Measurements from ENCODE around the gene OR4E2. TPM values are rescaled to one million over a fixed set of nuclear protein-coding genes. Genes with fewer than 3 reads are reported as not detected.

OR4E2 gene
- polyA plus RNA-seq, 1 of the 3 experiments (the other 2 are of a cell fraction): not detected

- H3K4me1 ChIP-seq (ENCODE audit: control insufficient read depth in 1 of 2, insufficient read depth in 2 of 2, low read depth in 1 of 2, low read length in 1 of 2): no peaks in the 10 kb centered on the region; a peak in 1 of 4 replicates
- no peaks in the 10 kb centered on the region for H3K9me2 ChIP-seq
- peaks cover 16% of the 10 kb centered on the region for H3K27me3 ChIP-seq (ENCODE audit: insufficient read depth)
- ChIA-PET POLR2A (no interaction called here), CTCF (interaction anchor here (1.2 kb wide), 1 partner anchor 63 kb away, joined by 3 read pairs; no protein-coding TSS in a partner anchor)
- H3F3A ChIP-seq (replicated peaks; ENCODE audit: insufficient read depth): no peaks in the 10 kb centered on the region
- H3K4me3 ChIP-seq (ENCODE audit: low read depth in 2 of 2, low read length in 1 of 2): no peak overlapping the region
- DNase-seq: no peak
- no peak overlapping the region for H2AFZ ChIP-seq (ENCODE audit: low read depth)
- H3K36me3 ChIP-seq (replicated peaks in 1 of 2; ENCODE audit: control insufficient read depth in 1 of 2, insufficient read depth in 2 of 2, low read length in 1 of 2): no peaks in the 10 kb centered on the region
- no peaks in the 10 kb centered on the region for H3K9me3 ChIP-seq
- H3K9ac ChIP-seq: no peak overlapping the region
- TF ChIP-seq ELF1 (IDR thresholded peaks at IDR 0.05) (no peak), NFIC (IDR thresholded peaks at IDR 0.05; ENCODE audit: borderline replicate concordance) (no peak), TCF12 (IDR thresholded peaks at IDR 0.05) (no peak), MAX (IDR thresholded peaks at IDR 0.05; ENCODE audit: low read depth) (no peak), SIN3A (IDR thresholded peaks at IDR 0.05; ENCODE audit: borderline replicate concordance, low read depth, low read length) (no peak), FOXM1 (IDR thresholded peaks at IDR 0.05; ENCODE audit: low read depth) (no peak), EZH2phosphoT487 (IDR thresholded peaks at IDR 0.05; ENCODE audit: borderline replicate concordance, low read depth) (no peak), TAF1 (IDR thresholded peaks at IDR 0.05; ENCODE audit: borderline replicate concordance, low read depth, low read length) (no peak), REST (IDR thresholded peaks at IDR 0.05; ENCODE audit: low read depth, low read length) (no peak), CTCF (IDR thresholded peaks at IDR 0.05) (no peak), FOXJ3 (CRISPR knock-in tag; IDR thresholded peaks at IDR 0.05) (no peak), RFX5 (IDR thresholded peaks at IDR 0.05; ENCODE audit: low read length) (no peak), POLR2AphosphoS5 (IDR thresholded peaks at IDR 0.05; ENCODE audit: low read depth, low read length) (no peak), USF1 (IDR thresholded peaks at IDR 0.05; ENCODE audit: borderline replicate concordance, low read depth) (no peak), NRF1 (IDR thresholded peaks at IDR 0.05; ENCODE audit: low read depth, low read length) (no peak), YY1 (IDR thresholded peaks at IDR 0.05; ENCODE audit: low read depth) (no peak), ZBTB33 (IDR thresholded peaks at IDR 0.05; ENCODE audit: borderline replicate concordance, low read depth) (no peak)
- H3K79me2 ChIP-seq (ENCODE audit: insufficient read depth): no peaks in the 10 kb centered on the region
- H4K20me1 ChIP-seq (ENCODE audit: insufficient read depth): no peaks in the 10 kb centered on the region
- no peak overlapping the region for H3K4me2 ChIP-seq
- H3K27ac ChIP-seq (ENCODE audit: low read depth in 2 of 2, low read length in 1 of 2): no peak overlapping the region
These were observed 6.3 kb upstream of the OR4E2 start for GRCh38 chr14:21647380-21647779.

Data from SK-N-SH (cell line).